Activated T-cell treated with anti-CD3 and anti-CD28 coated beads for 1 hour (primary cell): ENCODE data around the gene UNC50.
A peak's percentile ranks its signal among the peaks of the same experiment; 100 is the strongest.
"Not testable (repeated sequence)": the region's sequence is repeated elsewhere in the genome, so short reads cannot be mapped to it uniquely, and the experiment has no call there.

Experiments used
- DNase-seq: peaks from one replicate; pipeline ENCODE4 v3.0.0-alpha.2; 2020; ENCODE audit warnings: low read depth

Gene UNC50

DNA sequence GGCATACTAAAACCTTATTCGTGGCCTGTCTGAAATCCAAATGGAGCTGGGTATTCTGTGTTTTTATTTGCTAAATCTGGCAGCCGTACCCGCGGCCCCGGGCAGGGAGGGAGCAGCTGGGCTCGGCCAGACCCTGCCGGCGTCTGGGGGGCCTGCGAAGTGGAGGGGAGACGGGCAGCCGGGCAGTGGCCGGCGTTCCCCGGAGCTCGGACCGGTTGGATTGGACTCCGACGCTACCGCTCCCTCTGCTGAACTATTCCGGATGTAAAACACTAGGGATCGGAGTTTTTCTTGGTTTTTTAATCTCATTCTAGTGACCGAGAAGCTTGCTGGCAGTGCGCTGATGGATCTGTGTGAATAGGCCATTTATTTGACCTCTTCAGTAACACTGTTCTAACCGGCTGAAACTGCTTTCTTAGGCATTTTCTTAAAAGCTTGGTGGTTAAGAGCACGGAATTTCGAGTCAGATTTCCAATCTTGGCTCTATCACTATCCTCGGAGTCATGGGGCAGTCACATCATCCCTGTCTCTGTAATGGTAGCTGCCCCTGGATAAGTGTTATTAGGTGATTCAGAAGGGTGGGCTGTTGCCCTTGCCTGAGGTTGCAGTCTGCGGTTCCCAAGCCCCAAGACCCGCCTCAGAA lies 694 bp downstream of the UNC50 start:
- no peak for DNase-seq

DNA sequence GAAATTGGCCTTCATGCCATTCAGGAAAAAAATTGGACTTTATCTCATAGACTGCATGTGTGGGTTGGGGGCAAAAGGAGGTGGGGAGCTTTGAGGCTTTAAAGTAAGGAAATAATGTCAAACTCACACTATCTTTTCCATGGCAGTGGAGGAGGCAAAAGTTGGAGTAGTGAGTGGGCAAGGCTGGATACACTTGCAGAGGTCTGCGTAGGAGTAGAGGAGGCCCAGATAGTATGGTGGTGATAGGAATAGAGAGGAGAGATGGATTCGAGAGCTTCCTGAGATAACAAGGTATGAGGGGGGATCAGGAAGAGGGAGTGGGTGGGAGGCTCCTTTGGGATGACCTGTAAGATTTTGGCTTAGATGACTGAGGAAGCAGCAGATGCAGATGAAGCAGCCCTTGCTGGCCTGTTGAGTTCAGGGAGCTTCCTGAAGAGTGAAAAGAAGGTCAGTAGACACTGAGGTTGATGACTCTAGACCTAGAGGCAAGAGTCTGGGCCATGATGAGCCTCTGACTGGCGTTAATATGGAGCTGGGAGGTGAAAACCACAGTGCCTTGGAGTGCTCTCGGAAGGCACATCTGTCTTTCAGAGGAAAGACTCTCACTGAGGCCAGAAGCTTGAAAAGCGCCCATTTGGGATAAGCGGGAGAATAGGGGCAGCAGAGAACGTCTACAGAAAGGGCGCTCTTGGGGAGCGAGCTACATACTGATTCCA lies 5.8 kb downstream of the UNC50 start:
- DNase-seq = no peak

DNA sequence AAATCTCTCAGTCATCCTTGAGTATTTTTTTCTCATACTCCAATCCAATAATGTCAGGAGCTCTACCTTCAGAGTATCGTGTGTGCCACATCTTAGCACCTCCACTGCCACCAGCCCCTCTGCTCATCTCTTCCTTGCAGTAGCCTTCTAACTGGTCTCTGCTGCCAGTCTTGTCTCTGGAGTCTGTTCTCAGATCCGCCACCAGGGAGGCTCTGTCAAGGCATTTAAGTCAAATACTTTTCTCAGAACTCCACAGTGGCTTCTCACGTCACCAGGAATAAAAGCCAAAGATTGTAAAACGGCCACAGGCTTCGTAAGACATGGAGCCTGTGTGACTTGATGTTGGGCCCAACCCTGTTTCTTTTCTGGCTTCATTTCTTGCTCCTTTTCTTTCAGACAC lies 7.1 kb downstream of the UNC50 start:
- no peak for DNase-seq

DNA sequence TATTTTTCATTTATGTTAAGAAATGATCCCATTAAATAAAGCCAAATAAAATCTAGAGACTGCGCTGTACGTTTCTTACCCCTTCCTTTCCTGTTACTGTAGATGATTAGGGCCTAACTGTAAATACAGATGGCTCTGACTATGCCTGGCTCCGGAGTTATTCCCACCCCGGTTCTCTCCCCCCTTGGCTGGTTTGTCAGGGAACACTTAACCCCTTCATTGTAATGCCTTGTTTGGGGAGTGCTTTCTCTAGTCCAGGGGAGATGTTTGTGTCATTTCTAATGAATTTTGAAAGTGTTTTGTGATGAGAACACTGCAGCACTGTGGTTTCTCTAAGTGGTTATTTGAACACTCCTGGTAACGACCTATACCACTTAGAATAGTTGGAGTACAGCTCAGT lies 8.8 kb downstream of the UNC50 start:
- DNase-seq = no peak

DNA sequence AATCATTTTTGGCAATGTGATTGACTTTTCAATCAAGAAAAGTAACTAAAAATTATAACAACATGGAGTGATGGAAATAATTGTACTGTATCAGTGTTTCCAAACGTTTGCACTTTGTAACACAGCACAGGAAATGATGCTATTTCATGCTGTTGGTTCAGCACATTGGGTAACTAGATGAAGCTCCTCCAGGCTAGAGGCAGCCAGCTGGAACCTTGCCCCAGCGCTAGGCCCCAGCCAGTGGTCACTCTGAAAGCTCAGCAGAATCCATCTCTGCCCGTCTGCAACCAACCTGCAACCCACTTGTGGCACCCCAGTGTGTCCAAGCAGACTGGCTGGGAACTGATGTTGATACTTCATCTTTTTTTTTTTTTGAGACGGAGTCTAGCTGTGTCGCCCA lies 15.3 kb downstream of the UNC50 start:
- DNase-seq = no peak

DNA sequence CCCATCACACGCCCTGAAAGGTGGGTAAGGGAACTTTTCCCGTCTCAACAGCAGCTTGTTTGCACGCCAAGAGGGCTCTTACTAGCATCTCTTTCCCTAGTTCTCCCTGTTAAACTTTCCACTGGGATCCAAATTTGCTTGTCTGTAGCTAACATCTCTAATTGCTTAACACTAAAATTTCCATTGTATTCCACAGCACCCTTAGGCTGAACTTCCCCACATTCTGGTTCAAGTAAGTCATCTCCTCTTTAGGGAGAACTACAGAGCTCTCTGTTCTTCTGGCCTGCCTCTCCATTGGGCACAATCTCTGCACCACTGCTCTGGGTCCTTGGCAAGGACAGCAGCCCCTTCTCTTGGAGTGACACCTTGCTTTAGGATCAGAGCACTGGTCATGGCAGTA lies 24.0 kb downstream of the UNC50 start:
- DNase-seq = no peak

DNA sequence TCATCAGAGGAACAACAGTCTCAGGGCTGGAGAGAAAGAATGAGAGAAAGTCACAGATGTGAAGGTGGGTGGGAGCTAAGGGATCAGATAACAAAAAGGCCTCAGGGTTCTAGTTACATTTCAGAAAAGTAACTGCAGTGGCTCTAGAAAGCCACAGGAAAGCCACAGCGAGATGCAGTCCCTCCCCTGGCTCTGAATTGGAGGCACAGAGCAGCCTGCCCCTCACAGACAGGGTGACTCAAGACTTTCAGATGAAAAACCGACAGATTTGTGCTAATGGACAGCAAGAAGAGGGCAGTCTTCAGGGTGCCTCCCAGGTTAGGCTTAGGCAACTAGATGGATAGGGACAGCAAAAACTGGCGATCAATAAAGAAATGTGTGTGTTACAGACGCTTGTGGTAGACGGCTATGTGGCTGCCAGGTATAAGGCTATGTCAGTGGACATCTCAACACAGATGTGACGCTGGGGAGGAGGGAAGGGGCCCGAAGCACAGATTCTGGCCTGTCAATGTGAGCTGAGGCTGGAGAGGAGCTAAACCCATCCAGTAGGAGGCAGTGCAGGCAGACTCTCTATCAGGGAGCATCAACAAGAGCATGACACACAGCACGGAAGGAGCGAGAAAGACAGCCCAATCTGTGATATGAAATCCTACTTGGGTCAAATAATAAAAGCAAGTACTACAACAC lies 26.2 kb downstream of the UNC50 start:
- DNase-seq = no peak

DNA sequence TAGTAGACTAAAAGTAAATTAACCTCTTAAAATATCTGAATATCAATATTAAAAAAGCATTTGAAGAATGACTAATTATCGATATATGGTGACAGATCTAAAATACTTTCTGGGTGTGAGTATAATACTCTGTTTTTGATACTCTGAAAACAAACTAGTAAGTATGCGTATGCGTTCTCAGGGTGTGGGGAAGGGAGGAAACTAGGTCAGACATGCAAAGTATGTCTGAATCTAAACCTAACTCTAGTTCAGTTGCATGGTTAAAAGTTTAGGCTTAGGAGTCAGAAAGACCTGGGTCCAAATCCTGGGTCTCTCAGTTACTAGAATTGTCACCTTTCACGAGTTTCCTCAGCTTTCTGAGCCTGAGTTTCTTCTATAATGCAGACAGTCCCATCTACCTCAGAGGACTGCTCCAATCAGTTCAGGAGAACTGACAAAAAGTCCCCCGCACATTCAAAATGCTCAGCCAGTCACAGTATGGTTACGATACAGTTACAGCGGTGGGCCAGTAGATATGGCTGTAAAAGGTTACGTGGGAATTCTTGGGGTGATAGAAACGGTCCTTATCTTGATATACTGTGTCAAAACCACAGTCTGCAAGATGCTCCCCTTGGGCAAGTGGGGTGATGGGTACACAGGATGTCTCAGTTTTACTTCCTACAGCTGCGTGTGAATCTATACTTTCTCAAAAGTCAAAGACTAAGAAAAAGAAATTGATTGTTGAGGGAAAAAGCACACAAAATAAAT lies 29.2 kb downstream of the UNC50 start:
- DNase-seq = no peak

DNA sequence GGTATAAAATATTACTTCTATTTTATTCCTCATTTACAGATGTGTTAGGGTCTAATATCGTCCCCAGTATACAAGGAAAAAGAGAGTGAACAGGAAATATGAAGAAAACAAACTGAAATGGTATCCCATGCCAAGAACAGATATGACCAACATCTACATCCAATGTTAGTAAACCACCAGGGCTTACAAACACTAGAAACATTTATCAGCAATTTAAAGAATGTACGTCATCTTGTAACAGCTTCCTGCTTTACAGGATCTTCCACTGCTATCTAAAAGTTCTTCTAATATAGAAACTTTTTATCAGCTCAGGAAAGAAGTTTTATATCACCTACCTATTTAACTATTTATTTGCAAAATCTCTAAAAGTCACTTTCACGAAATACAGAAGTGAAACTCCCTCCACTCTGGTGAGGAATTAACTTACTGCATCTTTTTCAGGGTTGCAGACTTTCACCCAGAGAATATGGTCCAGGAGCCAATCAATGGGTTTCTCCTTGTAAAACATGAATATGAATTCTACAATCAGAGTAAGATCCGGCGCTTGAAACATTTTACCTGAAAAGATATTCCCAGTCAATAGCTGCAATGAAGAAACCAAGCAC lies 35.2 kb downstream of the UNC50 start:
- DNase-seq = no peak

DNA sequence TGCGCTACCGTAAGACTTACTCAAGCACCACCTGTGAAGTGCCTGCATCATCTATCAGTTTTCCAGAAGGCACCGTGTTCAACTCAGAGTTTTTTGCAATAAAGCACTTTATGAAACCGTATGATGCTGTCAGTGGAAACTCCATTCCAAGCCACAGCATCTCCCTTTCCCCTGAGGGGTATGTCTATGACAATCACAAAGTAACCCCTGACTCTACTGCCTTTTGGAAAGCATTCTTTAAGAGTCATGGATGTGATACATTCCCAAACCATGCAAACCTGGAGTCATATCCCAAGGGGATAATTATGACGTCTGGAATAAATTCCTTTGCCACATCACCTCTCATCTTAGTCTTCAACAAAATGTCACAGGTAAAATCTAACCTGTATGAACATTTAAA lies 39.2 kb downstream of the UNC50 start:
- DNase-seq = no peak

DNA sequence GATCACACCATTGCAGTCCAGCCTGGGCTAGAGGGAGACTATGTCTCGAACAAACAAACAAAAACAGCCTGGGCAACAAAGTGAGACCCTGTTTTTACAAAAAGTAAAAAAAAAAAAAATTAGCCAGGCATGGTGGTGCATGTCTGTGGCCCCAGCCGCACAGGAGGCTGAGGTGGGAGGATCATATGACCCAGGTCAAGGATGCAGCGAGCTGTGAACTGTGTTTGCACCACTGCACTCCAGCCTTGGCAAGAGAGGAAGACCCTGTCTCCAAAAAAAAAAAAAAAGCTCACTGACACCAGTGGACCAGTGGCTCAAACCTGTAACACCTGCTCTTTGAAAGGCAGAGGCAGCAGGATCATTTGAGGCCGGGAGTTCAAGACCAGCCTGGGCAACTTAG lies 40.1 kb downstream of the UNC50 start:
- no peak for DNase-seq

DNA sequence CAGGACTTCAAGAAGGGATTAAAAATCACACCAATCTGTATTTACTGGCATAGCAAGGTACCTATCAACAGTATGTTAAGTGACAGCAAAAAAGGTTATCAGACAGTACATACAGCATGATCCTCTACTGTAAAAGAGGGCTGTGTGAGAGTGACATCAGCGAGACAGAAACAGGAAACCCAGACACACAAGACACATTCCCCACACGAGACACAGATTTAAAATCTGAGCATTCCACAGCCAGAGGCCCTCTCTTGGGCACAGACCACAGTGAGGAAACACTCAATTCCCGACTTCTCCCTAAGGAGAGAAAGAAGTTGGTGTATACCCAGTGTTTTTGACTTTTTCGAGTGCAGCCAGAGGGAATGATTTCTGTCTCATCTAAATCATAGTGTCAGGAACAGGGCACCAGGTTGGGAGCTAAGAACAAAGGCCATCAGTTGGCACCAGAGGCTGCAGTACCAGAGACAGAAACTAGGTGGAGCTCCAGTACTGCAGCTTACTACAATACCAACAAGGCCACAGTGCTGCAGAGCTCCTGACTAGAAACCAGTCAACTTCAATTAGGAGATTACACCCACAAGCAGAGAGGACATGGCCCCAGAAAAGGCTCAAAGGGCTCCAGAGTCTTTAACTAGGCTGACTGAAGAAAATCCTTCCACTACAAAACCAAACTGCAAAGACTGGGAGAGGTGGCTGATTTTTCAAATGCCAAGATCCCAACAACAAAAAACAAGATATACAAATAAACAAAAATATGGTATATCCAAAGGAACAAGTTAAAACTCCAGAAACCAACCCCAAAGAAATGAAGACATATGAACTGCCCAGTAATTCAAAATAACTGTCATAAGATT lies 41.0 kb downstream of the UNC50 start:
- DNase-seq = peak; percentile 71

DNA sequence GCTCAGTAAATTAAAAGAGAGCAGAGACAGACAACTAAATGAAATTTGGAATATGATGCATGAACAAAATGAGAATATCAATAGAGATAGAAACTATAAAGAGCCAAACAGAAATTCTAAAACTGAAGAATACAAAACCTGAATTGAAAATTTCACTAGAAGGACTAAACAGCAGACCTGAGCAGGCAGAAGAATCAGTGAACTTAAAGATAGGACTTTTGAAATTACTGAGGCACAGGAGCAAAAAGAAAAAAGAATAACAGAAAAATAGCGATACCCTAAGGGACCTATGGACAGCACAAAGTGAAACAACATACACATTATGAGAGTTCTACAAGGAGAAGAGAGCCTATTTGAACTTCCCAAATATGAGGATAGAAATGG lies 41.6 kb downstream of the UNC50 start:
- no peak for DNase-seq

DNA sequence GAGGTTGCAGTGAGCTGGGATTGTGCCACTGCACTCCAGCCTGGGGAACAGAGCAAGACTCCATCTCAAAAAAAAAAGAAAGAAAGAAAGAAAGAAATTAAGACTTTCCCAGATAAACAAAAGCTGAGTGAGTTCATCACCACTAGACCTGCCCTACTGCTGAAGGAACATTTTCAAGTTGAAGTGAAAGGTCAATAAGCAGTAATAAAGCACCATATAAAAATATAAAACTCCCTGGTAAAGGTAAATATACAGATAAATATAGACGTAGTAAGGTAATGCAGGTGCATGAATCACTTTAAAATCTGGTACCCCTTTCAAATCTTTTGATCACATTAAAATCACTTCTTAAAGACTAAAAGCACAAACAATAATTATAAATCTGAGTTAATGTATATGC lies 42.6 kb downstream of the UNC50 start:
- no peak for DNase-seq

DNA sequence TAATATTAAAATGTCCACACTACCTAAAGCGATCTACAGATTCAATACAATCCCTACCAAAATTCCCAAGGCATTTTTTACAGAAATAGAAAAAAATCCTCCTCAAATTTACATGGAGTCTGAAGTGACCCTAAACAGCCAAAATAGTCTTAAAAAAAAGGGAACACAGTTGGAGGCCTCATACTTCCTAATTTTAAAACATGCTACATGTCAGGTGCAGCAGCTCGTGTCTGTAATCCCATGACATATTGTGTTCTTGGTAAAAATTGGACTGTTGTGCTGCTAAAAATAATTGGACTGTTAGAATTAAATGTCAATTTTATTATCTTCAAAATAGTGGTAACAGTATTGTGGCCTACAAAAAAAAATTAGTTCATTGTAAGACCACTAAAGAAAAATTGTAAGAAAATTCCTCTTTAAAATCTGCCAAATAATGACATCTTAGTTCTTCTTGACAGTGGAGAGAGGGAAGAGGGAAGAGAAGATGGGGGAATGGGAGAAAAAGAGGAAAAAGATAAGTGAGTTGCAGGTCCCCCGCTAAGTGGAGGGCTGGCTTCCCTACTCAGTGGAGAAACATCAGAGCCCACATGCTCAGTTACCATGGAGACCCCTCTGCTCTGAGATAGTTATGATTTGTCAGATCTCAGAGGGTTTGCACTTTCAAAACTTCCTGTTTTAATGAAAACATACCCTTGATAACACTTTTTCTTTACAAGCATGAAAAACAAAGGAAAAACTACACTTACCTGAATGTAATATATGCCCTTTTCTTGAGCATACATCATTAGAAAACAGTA lies 46.5 kb downstream of the UNC50 start:
- no peak for DNase-seq

DNA sequence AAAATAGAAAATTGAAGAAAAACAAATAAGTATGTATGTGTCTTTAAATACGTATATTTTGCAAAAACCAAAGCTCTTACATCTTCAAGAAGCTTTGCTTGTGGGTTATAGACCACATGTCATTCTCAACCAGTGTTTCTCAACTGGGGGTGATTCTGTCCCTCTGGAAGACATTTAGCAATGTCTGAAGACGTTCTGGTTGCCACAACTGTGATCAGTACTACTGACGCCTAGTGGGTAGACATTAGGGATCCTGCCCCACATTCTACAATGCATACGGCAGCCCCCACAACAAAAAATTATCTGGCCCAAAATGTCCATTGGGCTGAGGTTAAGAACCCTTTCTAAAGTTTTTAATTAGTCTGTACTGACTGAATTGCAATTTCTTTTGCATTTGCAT lies 48.4 kb downstream of the UNC50 start:
- DNase-seq = no peak

DNA sequence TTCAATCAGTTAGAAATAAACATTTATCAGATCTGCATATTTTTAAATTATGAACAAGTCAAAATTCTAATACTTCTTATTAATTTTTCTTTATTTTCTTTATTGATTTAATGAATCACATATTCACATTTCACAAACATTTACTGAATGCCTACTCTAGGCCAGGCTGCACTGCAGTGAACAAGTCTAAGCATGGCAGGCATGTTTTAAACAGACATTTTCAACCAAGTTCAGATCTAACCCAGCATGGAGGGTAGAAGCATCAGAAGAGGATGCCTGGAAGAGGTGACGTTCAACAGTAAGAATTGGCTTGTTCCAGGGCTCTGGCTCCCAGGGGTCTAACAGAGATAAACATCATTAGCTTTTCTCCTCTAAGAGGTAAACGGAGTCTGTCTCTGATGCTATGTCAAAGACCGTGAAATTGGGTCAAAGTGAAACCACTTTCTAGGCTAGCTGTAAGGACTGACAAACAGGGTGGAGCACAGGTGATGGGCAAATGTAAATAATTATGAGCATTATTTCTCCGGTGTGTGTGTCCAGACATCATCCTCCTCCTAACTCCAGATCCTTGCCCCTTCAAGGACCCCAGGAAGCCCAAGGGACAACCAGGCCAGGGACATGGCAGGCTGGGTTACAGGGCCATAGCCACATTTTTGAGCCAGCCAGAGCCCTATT lies 50.6 kb downstream of the UNC50 start:
- no peak for DNase-seq

DNA sequence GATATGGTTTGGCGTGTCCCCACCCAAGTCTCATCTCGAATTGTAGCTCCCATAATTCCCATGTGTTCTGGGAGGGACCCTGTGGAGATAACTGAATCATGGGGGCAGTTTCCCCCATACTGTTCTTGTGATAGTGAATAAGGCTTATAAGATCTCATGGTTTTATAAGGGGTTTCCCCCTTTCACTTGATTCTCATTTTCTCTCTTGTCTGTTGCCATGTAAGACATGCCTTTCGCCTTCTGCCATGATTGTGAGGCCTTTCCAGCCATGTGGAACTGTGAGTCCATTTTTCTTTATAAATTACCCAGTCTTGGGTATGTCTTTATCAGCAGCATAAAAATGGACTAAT lies 51.1 kb downstream of the UNC50 start:
- DNase-seq = not testable (repeated sequence)

DNA sequence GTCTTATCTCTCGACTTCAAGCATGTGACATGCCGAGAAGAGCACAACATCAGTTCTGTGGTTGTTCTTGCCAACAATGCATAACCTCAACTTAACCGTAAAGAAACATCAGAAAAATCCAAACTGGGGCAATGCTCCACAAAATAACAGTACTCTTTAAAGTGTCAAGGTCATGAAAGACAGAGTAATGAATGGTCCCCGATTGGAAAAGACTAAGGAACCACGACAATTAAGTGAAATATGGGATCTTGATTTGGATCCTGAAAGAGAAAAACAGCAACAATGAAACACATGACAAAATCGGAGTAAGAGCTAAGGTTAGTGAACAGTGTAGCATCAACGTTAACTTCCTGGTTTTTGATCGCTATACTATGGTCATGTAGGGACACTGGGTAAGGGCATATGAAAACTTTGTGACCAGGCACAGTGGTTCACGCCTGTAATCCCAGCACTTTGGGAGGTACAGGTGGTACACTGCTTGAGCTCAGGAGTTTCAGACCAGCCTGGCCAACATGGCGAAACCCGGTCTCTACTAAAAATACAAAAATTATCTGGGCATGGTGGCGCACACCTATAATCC lies 55.2 kb downstream of the UNC50 start:
- DNase-seq = no peak

DNA sequence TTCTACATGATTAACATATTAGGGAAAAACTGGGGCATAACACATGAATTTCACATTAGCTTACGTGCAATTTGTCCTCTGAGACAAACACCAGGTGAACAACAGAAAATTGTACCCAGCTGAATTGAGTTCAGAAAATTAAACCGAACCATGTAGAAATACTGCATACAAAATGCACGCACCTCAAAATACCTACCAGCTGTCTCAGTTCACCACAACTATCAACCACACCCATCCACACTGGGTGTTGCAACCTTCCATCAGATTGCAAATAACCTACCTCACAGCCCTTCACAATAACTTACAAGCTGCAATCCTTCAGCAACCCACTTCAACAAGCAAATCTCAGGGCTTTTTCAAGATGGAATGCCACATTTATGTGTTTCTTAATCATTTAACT lies 55.9 kb downstream of the UNC50 start:
- DNase-seq = no peak
